Body of pancreas (tissue), 4 donors: Measurements from ENCODE around the gene ZNF638. TPM values are rescaled to one million over a fixed set of nuclear protein-coding genes. Genes with fewer than 3 reads are reported as not detected.

Source experiments
- ATAC-seq: fragments of 150-250 bp; one replicate; pipeline ENCODE4 v1.9.1; 2016
- DNase-seq, 4 donors: peaks; one replicate each; pipeline ENCODE4 v3.0.0-alpha.2; 2019
- H3K27ac ChIP-seq, 4 donors: fragments of 200-600 bp; sonication (generic); 1 replicate in 3 of 4; 2 replicates in 1 of 4; pipeline versions ENCODE4 v1.5.1 to v1.6.1; 2016 to 2019; ENCODE audit warnings: mild to moderate bottlenecking in 1 of 4, mixed read lengths in 1 of 4, moderate library complexity in 1 of 4
- H3K27me3 ChIP-seq, 2 donors: fragments of 200-600 bp; sonication (generic); one replicate each; pipeline ENCODE4 v1.6.0; 2016; ENCODE audit warnings: mild to moderate bottlenecking in 1 of 2
- H3K36me3 ChIP-seq, 2 donors: fragments of 200-600 bp; sonication (generic); replicated peaks in 1 of 2; 2 replicates each; pipeline ENCODE4 v1.5.1; 2016; ENCODE audit warnings: low read depth in 2 of 2; ENCODE audit not compliant: insufficient read depth in 1 of 2
- H3K4me1 ChIP-seq: fragments of 200-600 bp; sonication (generic); one replicate; pipeline ENCODE4 v1.6.0; 2016
- H3K4me3 ChIP-seq, 2 donors: fragments of 200-600 bp; sonication (generic); 1 replicate in 1 of 2; 2 replicates in 1 of 2; pipeline ENCODE4 v1.5.1; 2016 to 2019
- H3K9me3 ChIP-seq, 3 donors: fragments of 200-600 bp; sonication (generic); 1 replicate in 2 of 3; 2 replicates in 1 of 3; pipeline ENCODE4 v1.5.1; 2016
- POLR2A ChIP-seq, 3 donors: fragments of 450-650 bp; IDR thresholded peaks; one replicate each; pipeline ENCODE4 v1.6.1; 2016; ENCODE audit warnings: antibody characterized with exemption in 3 of 3, mild to moderate bottlenecking in 2 of 3
- WGBS, 2 donors: methylation state at CpG; one replicate each; pipeline ENCODE4 v1.1.5; 2017; 5-methylcytosine and 5-hydroxymethylcytosine counted together
- intact Hi-C: fragments of 100-400 bp; cut with DNase I; formaldehyde crosslinking; loops from one replicate; pipeline ENCODE4 v1.15.1; 2023
- total RNA-seq, 2 donors: library from RNA; depleted of rRNA; stranded (reverse); fragments of >200 nt; gene quantifications; one replicate each; pipeline ENCODE4 v1.1.0, GENCODE V29; 2016
- TF ChIP-seq, protein P1 (sequence below), 7 experiments: fragments of 450-650 bp in 4 of 7; fragments of 200-600 bp in 3 of 7; sonication (generic) in 3 of 7; IDR thresholded peaks; one replicate each; pipeline ENCODE4 v1.5.1; 2016 to 2019; ENCODE audit warnings: antibody characterized with exemption in 7 of 7

The ZNF638 gene
- total RNA-seq, 2 donors from 2014 or later = 108 to 146 TPM

DNA sequence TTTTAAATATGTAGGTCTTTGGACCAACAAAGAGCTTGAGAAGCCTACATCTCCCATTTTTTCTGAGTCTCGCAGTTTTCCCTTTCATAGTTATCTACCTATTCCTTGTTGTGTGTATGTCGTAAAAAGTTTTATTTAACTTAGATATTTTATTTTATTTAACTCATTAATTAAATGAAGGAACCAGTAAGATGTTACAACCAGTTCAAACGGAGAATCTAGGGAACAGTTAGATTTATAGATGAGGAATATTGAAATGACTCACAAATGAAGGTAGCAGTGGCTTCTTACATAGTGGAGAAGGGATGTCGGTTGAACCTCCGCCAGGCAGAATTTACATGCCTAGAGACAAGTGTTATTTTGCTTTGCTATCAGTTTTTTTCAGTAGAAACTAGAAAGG is 48.5 kb upstream of the ZNF638 start:
- H3K4me3 ChIP-seq = no peak overlapping the region
- H3K9me3 ChIP-seq = no peaks in the 10 kb centered on the region
- DNase-seq (no peak), ATAC-seq (no peak)
- no peak for TF ChIP-seq POLR2A (IDR thresholded peaks at IDR 0.05)
- TF ChIP-seq, protein P1, sequence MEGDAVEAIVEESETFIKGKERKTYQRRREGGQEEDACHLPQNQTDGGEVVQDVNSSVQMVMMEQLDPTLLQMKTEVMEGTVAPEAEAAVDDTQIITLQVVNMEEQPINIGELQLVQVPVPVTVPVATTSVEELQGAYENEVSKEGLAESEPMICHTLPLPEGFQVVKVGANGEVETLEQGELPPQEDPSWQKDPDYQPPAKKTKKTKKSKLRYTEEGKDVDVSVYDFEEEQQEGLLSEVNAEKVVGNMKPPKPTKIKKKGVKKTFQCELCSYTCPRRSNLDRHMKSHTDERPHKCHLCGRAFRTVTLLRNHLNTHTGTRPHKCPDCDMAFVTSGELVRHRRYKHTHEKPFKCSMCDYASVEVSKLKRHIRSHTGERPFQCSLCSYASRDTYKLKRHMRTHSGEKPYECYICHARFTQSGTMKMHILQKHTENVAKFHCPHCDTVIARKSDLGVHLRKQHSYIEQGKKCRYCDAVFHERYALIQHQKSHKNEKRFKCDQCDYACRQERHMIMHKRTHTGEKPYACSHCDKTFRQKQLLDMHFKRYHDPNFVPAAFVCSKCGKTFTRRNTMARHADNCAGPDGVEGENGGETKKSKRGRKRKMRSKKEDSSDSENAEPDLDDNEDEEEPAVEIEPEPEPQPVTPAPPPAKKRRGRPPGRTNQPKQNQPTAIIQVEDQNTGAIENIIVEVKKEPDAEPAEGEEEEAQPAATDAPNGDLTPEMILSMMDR (IDR thresholded peaks at IDR 0.05) = no peak
- intact Hi-C loops = no loop called here
- no peaks in the 10 kb centered on the region for H3K4me1 ChIP-seq
- H3K27ac ChIP-seq = no peak overlapping the region
- WGBS, 2 donors = 70 to 80% methylated on average over 5 of the region's 5 CpGs
- H3K36me3 ChIP-seq = no peaks in the 10 kb centered on the region
- no peaks in the 10 kb centered on the region for H3K27me3 ChIP-seq

DNA sequence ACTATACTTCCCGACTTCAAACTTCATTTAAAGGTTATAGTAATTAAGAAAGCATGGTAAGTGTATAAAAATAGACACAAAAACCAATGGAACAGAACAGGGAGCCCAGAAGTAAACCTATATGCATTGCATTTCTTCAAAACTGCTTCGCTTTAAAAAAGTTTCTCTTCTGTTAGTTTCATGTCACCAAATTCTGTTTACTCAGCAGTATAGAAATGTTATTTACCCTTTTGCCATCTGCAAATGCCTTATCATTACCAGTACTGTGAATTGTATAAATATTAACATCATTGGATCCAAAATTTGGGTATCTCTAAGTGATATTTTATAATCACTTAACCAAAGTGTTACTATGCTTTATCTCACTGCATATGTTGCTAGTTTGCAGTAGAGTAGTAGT is 45.9 kb upstream of the ZNF638 start:
- intact Hi-C loops = no loop called here
- Histone ChIP-seq H3K4me3 (no peak overlapping the region), H3K27me3 (no peaks in the 10 kb centered on the region), H3K4me1 (no peaks in the 10 kb centered on the region), H3K36me3 (no peaks in the 10 kb centered on the region), H3K9me3 (no peaks in the 10 kb centered on the region), H3K27ac (no peak overlapping the region)
- no peak for TF ChIP-seq POLR2A (IDR thresholded peaks at IDR 0.05)
- TF ChIP-seq, protein P1 (IDR thresholded peaks at IDR 0.05) = no peak
- 83 to 91% methylated on average over 2 of the region's 2 CpGs for WGBS, 2 donors
- ATAC-seq = no peak
- no peak for DNase-seq

DNA sequence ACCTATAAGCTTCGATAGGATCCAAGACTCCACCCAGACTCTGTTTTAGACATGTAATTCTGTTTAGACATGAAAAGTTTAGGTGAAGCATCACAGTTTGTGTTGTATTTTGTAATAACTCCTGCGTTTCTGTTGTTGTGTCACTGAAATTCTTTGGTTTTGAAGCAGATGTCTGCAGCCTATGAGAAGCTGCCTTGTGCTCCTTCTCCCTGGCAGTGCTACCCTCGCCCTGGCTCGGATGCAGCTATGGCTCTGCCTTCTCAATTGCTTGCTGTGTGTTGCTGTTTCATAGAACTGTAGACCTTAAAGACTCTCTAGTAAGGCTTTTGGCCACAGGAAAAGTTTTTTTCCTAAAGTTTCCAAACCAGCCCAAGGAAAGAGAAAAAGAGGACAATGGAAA is 40.2 kb upstream of the ZNF638 start:
- H3K9me3 ChIP-seq = no peaks in the 10 kb centered on the region
- no peak for ATAC-seq
- no peaks in the 10 kb centered on the region for H3K27me3 ChIP-seq
- intact Hi-C loops = no loop called here
- no peak for TF ChIP-seq POLR2A (IDR thresholded peaks at IDR 0.05)
- TF ChIP-seq, protein P1 (IDR thresholded peaks at IDR 0.05) = no peak
- no peak for DNase-seq
- no peak overlapping the region for H3K4me3 ChIP-seq
- WGBS, 2 donors = 60 to 80% methylated on average over 4 of the region's 4 CpGs
- no peaks in the 10 kb centered on the region for H3K36me3 ChIP-seq
- no peak overlapping the region for H3K27ac ChIP-seq
- no peaks in the 10 kb centered on the region for H3K4me1 ChIP-seq

DNA sequence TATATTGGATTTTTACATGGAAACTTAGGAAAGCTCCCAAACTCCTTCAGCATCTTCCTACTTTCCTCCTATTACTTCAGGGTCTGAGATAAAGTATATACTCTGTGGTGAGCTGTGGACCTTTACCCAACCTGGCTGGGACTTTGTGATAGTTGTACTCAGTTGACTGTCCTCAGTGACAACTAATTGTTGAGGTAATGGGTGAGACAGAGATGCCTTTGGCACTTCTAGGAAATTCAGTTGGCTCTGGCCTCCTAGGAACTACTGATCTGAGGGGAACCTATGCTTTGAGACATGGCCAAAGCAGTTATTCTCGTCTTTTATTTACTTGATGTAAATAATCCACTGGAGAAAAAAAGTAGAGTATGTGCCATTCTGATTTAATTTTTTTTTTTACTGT is 39.4 kb upstream of the ZNF638 start:
- Histone ChIP-seq H3K27me3 (no peaks in the 10 kb centered on the region), H3K36me3 (no peaks in the 10 kb centered on the region), H3K9me3 (no peaks in the 10 kb centered on the region), H3K4me1 (no peaks in the 10 kb centered on the region), H3K27ac (no peak overlapping the region), H3K4me3 (no peak overlapping the region)
- TF ChIP-seq, protein P1 (IDR thresholded peaks at IDR 0.05) = no peak
- no peak for TF ChIP-seq POLR2A (IDR thresholded peaks at IDR 0.05)
- 35 to 47% methylated on average over 1 of the region's 1 CpG for WGBS, 2 donors
- DNase-seq = no peak
- ATAC-seq = no peak
- intact Hi-C loops = no loop called here

DNA sequence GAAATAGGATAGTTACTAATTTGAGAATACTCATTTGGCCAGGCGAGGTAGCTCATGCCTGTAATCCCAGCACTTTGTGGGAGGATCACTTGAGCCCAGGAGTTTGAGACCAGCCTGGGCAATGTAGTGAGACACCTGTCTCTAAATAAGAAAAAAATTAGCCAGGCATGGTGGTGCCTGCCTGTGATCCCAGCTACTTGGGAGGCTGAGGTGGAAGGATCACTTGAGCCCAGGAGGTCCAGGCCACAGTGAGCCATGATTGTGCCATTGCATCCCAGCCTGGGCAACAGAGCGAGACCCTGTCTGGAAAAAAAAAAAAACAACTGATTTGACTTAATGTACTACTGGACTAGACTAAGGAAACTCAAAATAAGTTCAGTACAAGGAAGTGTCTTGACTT is 32.7 kb upstream of the ZNF638 start:
- H3K27me3 ChIP-seq = no peaks in the 10 kb centered on the region
- intact Hi-C loops = no loop called here
- no peaks in the 10 kb centered on the region for H3K36me3 ChIP-seq
- H3K27ac ChIP-seq = no peak overlapping the region
- H3K9me3 ChIP-seq = no peaks in the 10 kb centered on the region
- ATAC-seq (no peak), DNase-seq (no peak)
- H3K4me1 ChIP-seq = no peaks in the 10 kb centered on the region
- no peak overlapping the region for H3K4me3 ChIP-seq
- no peak for TF ChIP-seq POLR2A (IDR thresholded peaks at IDR 0.05)
- 65 to 66% methylated on average over 2 of the region's 2 CpGs for WGBS, 2 donors
